MM.1S (cell line): ENCODE measurements around the gene MT3.

Experiments
- EZH2 ChIP-seq: fragments of 300-600 bp; sonication (generic); optimal IDR thresholded peaks from 2 replicates; pipeline ENCODE3; 2017; ENCODE audit warnings: low read depth, mild to moderate bottlenecking, antibody characterized with exemption, low read length, mixed read lengths
- TF ChIP-seq, protein P1 (sequence below): fragments of 300-600 bp; sonication (generic); IDR thresholded peaks from 2 replicates; pipeline ENCODE4 v1.5.1; 2016; ENCODE audit warnings: antibody characterized with exemption, low read length, mixed read lengths

GRCh38 chr16:56584276-56584675 is 5.1 kb upstream of the MT3 start:
- TF ChIP-seq EZH2 = no peak
- TF ChIP-seq, protein P1, sequence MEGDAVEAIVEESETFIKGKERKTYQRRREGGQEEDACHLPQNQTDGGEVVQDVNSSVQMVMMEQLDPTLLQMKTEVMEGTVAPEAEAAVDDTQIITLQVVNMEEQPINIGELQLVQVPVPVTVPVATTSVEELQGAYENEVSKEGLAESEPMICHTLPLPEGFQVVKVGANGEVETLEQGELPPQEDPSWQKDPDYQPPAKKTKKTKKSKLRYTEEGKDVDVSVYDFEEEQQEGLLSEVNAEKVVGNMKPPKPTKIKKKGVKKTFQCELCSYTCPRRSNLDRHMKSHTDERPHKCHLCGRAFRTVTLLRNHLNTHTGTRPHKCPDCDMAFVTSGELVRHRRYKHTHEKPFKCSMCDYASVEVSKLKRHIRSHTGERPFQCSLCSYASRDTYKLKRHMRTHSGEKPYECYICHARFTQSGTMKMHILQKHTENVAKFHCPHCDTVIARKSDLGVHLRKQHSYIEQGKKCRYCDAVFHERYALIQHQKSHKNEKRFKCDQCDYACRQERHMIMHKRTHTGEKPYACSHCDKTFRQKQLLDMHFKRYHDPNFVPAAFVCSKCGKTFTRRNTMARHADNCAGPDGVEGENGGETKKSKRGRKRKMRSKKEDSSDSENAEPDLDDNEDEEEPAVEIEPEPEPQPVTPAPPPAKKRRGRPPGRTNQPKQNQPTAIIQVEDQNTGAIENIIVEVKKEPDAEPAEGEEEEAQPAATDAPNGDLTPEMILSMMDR = no peak
